Suppressor macrophage treated with lipopolysaccharide for 1 hour (primary cell): Measurements from ENCODE around the gene CNIH1.
"Not testable (repeated sequence)": the region's sequence is repeated elsewhere in the genome, so short reads cannot be mapped to it uniquely, and the experiment has no call there.

Source experiments
- DNase-seq, 3 donors: peaks; one replicate each; pipeline ENCODE4 v3.0.0-alpha.2; 2020 to 2022

Gene CNIH1

DNA sequence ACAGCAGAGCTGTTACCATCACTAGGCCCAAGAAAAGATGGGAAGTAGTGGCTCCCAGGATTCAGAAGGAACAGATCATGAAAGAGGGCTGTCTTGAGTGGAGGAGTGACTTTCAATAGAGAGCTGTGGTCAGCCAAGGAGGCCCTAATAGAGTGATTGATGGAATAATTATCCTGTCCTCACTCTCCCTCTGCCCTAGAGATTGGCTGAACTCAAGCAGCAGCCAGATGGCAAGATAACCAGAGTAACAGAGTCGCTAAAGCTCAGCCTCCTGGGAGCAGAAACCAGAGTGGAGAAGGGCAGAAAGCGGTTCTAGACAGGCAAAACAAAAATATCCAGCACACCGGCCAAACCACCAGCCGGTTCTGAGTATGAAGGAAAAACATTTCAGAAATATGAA lies 24.5 kb upstream of the CNIH1 start:
- DNase-seq: no peak

GRCh38 chr14:54462048-54462447 lies 20.9 kb upstream of the CNIH1 start:
- DNase-seq: peak in 2 of 3 donors; percentile 54 to 63

GRCh38 chr14:54459106-54459505 lies 17.9 kb upstream of the CNIH1 start:
- DNase-seq: no peak

DNA sequence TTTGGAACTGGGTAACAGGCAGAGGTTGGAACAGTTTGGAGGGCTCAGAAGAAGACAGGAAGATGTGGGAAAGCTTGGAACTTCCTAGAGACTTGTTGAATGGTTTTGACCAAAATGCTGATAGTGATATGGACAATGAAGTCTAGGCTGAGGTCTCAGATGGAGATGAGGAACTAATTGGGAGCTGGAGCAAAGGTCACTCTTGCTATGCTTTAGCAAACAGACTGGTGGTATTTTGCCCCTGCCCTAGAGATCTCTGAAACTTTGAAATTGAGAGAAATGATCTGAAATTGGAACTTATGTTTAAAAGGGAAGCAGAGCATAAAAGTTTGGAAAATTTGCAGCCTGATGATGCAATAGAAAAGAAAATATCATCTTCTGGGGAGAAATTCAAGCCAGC lies 17.4 kb upstream of the CNIH1 start:
- not testable (repeated sequence) for DNase-seq

GRCh38 chr14:54457609-54457996 lies 16.4 kb upstream of the CNIH1 start:
- DNase-seq: no peak

GRCh38 chr14:54456820-54457608 lies 15.8 kb upstream of the CNIH1 start:
- peak in 1 of 3 donors; percentile 10 for DNase-seq

GRCh38 chr14:54455363-54455762 lies 14.2 kb upstream of the CNIH1 start:
- DNase-seq: no peak

- DNase-seq: not testable (repeated sequence)
These were observed 12.8 kb upstream of the CNIH1 start for GRCh38 chr14:54453990-54454389.

DNA sequence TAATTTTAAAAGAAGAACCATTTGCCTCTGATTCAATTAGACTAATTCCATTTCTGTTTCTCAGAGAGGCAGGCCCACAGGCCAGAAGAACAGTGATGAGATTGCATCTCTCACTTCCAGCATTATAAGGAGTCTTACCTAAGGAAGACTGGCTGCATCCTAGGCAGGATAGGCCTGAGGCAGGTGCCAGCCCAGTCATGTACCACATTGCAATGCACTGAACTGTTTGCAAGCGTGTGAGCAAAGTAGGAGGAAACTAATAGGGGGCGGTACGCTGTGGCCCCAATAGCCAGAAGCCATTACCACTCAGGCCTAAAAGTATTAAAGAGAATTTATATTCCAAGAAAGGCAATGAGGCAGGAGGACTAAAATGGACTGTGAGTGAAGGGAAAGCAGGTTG lies 12.1 kb upstream of the CNIH1 start:
- no peak for DNase-seq

DNA sequence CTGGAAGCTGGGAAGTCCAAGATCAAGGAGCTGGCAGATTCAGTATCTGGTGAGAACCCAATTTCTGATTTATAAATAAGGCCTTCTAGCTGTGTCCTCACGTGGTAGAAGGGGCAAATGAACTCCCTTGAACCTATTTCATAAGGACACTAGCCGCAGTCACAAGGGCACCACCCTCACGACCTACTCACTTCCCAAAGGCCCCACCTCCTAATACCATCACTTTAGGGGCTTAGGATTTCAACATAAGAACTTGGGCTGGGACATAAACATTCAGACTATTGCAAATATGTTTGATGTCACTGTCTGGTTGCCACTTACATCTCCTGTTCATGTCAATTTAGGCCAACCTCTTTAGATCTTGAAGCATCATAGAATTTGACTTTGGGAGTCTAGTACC lies 10.8 kb upstream of the CNIH1 start:
- DNase-seq: peak; percentile 13 to 34 (median 20)

GRCh38 chr14:54451121-54451601 lies 10.0 kb upstream of the CNIH1 start:
- DNase-seq: no peak

DNA sequence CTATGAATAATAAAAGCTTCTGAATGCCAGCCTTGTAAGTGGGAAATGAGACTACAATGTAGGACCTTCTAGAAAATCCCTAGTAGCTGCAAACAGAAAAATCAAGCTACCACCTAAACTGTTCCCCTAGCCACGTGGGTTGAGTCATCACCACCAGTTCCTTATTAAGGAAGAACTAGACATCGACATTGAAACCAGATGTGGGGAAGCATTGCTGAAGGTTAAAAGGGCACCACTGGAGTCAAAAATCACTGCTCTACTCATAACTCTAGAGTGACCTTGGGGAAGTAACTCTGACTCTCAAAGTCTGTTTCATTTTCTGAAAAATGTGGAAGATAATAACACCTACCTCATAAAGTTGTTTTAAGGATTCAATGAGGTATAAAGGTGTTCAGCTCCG lies 9.4 kb upstream of the CNIH1 start:
- peak; percentile 91 to 96 (median 92) for DNase-seq

DNA sequence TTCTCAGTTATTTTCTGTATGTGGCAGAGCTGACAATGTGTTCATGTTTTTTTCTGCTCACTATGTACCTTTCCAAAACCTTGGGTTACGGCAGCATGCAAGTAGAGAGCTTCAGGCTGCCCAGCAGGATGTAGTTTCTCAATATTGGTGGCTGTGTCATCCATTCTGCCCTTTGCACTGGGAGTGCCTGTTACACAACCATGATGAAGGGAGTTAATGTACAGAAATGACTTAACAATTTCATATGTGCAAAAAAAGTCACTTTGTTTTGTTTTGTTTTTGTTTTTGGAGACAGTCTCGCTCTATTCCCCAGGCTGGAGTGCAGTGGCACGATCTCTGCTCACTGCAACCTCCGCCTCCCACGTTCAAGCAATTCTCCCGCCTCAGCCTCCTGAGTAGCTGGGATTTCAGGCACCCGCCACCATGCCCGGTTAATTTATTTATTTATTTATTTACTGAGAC lies 6.1 kb upstream of the CNIH1 start:
- DNase-seq: peak; percentile 78 to 94 (median 94)

GRCh38 chr14:54446161-54446693 lies 5.1 kb upstream of the CNIH1 start:
- DNase-seq: no peak

GRCh38 chr14:54444681-54445080 lies 3.5 kb upstream of the CNIH1 start:
- no peak for DNase-seq

- DNase-seq: no peak
These were observed 2.8 kb upstream of the CNIH1 start for GRCh38 chr14:54443981-54444380.

DNA sequence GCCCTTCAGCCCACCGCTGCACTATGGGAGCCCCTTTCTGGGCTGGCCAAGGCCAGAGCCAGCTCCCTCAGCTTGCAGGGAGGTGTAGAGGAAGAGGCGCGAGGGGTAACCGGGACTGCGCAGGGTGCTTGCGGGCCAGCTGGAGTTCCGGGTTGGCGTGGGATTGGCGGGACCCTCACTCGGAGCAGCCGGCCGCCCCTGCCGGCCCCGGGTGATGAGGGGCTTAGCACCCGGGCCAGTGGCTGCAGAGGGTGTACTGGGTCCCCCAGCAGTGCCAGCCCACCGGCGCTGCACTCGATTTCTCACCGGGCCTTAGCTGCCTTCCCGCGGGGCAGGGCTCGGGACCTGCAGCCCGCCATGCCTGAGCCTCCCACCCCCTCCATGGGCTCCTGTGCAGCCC lies 1.8 kb upstream of the CNIH1 start:
- DNase-seq: not testable (repeated sequence)

DNA sequence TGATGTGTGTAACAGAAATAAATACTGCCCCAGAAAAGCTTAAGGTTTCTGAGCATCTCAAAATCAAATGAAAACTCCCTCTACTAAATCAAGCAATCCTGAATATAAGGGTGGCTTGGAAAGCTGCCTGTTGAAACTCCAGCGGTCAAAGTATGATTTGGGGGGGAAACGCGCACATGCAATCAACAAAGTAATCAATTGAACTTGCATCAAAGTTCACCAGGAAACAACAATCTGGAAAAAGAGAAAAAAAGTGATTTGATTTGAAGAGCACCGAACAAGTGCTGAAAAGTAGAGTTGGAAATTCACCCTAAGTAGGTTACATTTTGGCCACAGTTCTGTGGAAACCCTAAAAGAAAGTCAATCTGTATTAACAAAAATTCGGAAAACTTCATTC lies 700 bp downstream of the CNIH1 start:
- DNase-seq: no peak

DNA sequence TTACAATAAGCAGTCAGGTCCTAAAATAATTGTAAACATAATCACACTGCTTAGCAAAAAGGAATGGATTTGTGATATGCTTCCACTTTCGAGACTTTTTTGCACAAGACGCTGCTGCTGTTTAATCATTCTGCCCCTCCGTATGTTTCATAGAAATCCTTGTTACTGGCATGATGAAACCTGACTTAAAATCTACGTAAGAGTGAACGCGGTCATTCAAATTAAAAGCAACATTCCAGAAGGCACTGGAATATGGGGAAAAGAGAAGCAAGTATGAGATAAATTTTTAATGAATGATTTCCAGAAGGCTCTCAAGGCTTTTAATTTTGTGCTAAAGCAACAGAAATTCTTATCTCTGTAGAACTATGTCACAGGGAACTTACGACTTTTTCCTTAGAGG lies 1.1 kb downstream of the CNIH1 start:
- no peak for DNase-seq

DNA sequence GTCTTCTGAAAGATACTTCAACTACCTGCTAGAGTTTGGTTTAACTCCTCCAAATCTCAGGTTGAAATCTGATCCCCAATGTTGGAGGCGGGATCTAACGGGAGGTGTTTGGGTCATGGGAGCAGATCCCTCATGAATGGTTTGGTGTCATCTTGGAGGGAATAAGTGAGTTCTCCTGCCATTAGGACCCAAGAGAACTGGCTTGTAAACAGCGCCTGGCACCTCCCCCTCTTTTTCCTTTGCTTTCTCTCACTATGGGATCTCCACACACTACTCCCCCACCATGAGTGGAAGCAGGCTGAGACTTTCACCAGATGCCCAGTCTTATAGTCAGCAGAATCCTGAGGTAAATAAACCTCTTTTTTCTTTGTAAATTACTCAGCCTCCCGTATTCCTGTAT lies 2.5 kb downstream of the CNIH1 start:
- DNase-seq: no peak

DNA sequence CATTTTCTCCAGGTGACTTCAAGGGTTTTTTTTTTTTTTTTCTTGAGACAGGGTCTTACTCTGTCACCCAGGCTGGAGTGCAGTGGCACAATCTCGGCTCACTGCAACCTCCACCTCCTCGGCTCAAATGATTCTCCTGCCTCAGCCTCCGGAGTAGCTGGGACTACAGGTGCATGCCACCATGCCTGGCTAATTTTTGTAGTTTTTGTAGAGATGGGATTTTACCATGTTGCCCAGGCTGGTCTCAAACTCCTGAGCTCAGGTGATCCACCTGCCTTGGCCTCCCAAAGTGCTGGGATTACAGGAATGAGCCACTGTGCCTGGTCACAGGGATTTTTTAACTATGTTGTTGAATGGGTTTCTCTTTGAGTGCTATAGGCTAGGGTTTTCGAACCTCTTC lies 3.2 kb downstream of the CNIH1 start:
- not testable (repeated sequence) for DNase-seq

GRCh38 chr14:54435500-54435981 lies 5.6 kb downstream of the CNIH1 start:
- peak in 2 of 3 donors; percentile 20 to 24 for DNase-seq

- no peak for DNase-seq
These were observed 12.6 kb downstream of the CNIH1 start for GRCh38 chr14:54428527-54428926.

DNA sequence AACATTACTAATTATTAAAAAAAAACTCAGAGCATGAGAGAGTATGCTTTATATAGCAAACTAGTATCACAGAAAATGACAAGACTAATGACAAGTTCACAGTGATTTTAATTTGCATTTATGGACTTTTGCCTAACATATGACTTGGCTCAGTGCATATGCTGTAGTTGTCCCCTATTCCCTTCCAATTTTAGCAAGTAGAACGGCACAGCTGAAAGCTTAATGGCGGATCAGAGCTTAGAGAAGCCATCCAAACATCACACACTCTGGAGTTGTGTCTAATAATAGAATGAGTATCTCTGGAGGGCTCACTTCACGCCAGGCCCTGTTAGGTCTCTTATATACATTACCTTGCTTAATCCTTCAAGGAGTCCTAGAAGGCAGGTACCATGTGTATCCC lies 13.3 kb downstream of the CNIH1 start:
- no peak for DNase-seq
